HL-60 (cell line): ENCODE results near the gene SNRNP25.

Experiments used
- DNase-seq, 2 experiments: peaks; one replicate each; pipeline ENCODE4 v3.0.0-alpha.2; 2010 to 2020; ENCODE audit warnings: low read depth in 1 of 2, low spot score in 1 of 2
- H3K27ac ChIP-seq: fragments of 250-450 bp; sonication (Bioruptor Pico); replicated peaks from 2 replicates; pipeline ENCODE4 v1.5.1; 2020; ENCODE audit warnings: mild to moderate bottlenecking, moderate library complexity
- H3K27me3 ChIP-seq: fragments of 250-450 bp; sonication (Bioruptor Pico); 2 replicates; pipeline ENCODE4 v1.5.1; 2021; ENCODE audit warnings: mild to moderate bottlenecking, moderate library complexity; ENCODE audit not compliant: insufficient read depth, poor library complexity, severe bottlenecking
- H3K4me3 ChIP-seq: replicated peaks from 2 replicates; pipeline ENCODE4 v1.5.1; 2011; ENCODE audit warnings: mild to moderate bottlenecking, control low read depth, low read length; ENCODE audit not compliant: insufficient read depth
- CTCF ChIP-seq: IDR thresholded peaks from one replicate; pipeline ENCODE4 v1.5.1; 2011; ENCODE audit warnings: low read length, control low read depth, inconsistent platforms; ENCODE audit not compliant: insufficient read depth
- GABPA ChIP-seq: IDR thresholded peaks from 2 replicates; pipeline ENCODE4 v1.6.1; 2012; ENCODE audit warnings: low read depth
- POLR2AphosphoS5 ChIP-seq: IDR thresholded peaks from 2 replicates; pipeline ENCODE4 v1.6.1; 2012; ENCODE audit warnings: low read depth
- REST ChIP-seq: IDR thresholded peaks from 2 replicates; pipeline ENCODE4 v1.6.1; 2012; ENCODE audit warnings: low read depth; ENCODE audit not compliant: insufficient replicate concordance
- SPI1 ChIP-seq: IDR thresholded peaks from 2 replicates; pipeline ENCODE4 v1.6.1; 2012; ENCODE audit warnings: low read depth, mild to moderate bottlenecking, borderline replicate concordance

SNRNP25 gene

GRCh38 chr16:96935-97381, 43.3 kb downstream of the SNRNP25 start:
- Histone ChIP-seq H3K27ac (no peak overlapping the region), H3K27me3 (no peaks in the 10 kb centered on the region), H3K4me3 (no peak overlapping the region)
- peak; percentile 80 to 89 for DNase-seq
- TF ChIP-seq CTCF (peak; percentile 99), POLR2AphosphoS5 (peak; percentile 55; the same call in 1 of the 2 replicates), SPI1 (no peak), REST (no peak), GABPA (no peak)

DNA sequence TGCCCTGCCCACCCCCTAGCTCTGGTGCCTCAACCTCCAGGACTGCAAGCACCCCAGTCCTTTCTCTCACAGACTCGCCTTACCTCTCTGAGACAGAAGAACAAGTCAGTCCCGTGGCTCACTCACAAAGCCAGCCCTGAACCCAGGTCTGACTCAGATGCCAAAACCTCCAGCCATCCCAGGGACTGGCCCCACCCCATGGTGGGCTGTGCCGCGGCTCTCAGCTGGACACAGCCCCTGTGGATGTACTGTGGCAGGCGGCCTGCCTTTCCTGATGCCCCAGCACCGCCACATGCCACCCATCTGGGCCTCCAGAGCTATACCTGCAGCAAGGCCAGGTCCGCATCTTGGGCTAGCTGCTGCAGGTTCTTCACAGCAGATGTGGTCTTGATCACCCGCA, 44.2 kb downstream of the SNRNP25 start:
- no peak for DNase-seq
- TF ChIP-seq REST (no peak), SPI1 (no peak)
- Histone ChIP-seq H3K4me3 (no peak overlapping the region), H3K27me3 (no peaks in the 10 kb centered on the region), H3K27ac (no peak overlapping the region)

- Histone ChIP-seq H3K4me3 (no peak overlapping the region), H3K27ac (no peak overlapping the region), H3K27me3 (no peaks in the 10 kb centered on the region)
- no peak for DNase-seq
- TF ChIP-seq POLR2AphosphoS5: no peak
- TF ChIP-seq CTCF: no peak
- TF ChIP-seq GABPA: no peak
- no peak for TF ChIP-seq REST
- TF ChIP-seq SPI1: no peak
Observed at GRCh38 chr16:100989-101388, 47.4 kb downstream of the SNRNP25 start.
